MCF 10A (cell line): ENCODE results near the gene MED13. TPM values are rescaled to one million over a fixed set of nuclear protein-coding genes. Genes with fewer than 3 reads are reported as not detected.

Source experiments
- BruUV-seq: library from RNA; stranded (reverse); fragments of 400-500 nt; replicated peaks from 2 replicates; lab custom pipeline; 2021; lab: Mats Ljungman, UMichigan
- CTCF ChIA-PET: fragments of 300-600 bp; sonication (Branson Sonifier 250); formaldehyde crosslinking; extraction: SDS; loops from one replicate; lab custom pipeline; 2021; ENCODE audit warnings: antibody characterized with exemption, inconsistent platforms; lab: Yijun Ruan, JAX
- POLR2A ChIA-PET: fragments of 300-600, 350-650 bp; sonication (Branson Sonifier 250); formaldehyde crosslinking; extraction: SDS; loops from one replicate; lab custom pipeline; 2020; ENCODE audit warnings: antibody characterized with exemption, inconsistent platforms; lab: Yijun Ruan, JAX
- DNase-seq: peaks from one replicate; pipeline ENCODE4 v3.0.0-alpha.2; 2018; ENCODE audit not compliant: unreplicated experiment
- H3K27ac Mint-ChIP-seq: one replicate; pipeline ENCODE4 v1.8.0; 2022; ENCODE audit warnings: mild to moderate bottlenecking, low read depth, mixed read lengths; ENCODE audit not compliant: unreplicated experiment
- H3K27me3 Mint-ChIP-seq: one replicate; pipeline ENCODE4 v1.8.0; 2022; ENCODE audit warnings: mixed read lengths; ENCODE audit not compliant: insufficient read depth, unreplicated experiment
- H3K36me3 Mint-ChIP-seq: one replicate; pipeline ENCODE4 v1.8.0; 2022; ENCODE audit warnings: mild to moderate bottlenecking, moderate library complexity, mixed read lengths; ENCODE audit not compliant: insufficient read depth, unreplicated experiment
- H3K4me1 Mint-ChIP-seq: one replicate; pipeline ENCODE4 v1.8.0; 2022; ENCODE audit warnings: mixed read lengths; ENCODE audit not compliant: insufficient read depth, unreplicated experiment
- H3K4me3 Mint-ChIP-seq: one replicate; pipeline ENCODE4 v1.8.0; 2022; ENCODE audit warnings: mild to moderate bottlenecking, moderate library complexity, mixed read lengths; ENCODE audit not compliant: unreplicated experiment
- H3K9me3 Mint-ChIP-seq: one replicate; pipeline ENCODE4 v1.8.0; 2022; ENCODE audit warnings: mixed read lengths; ENCODE audit not compliant: unreplicated experiment
- intact Hi-C: fragments of 100-400 bp; cut with micrococcal nuclease; formaldehyde crosslinking; loops from 2 replicates; pipeline ENCODE4 v1.14.1; 2022
- total RNA-seq: library from RNA; stranded (reverse); gene quantifications from 2 replicates; pipeline ENCODE4 v1.2.3, GENCODE V29; 2022
- TF ChIP-seq, protein P1 (sequence below): fragments of 200-600 bp; IDR thresholded peaks from one replicate; pipeline ENCODE4 v1.8.0; 2022; ENCODE audit warnings: antibody characterized with exemption, mild to moderate bottlenecking; ENCODE audit not compliant: unreplicated experiment

The MED13 gene
- total RNA-seq, 1 experiment from 2014 or later: 58.7 TPM

- H3K4me3 Mint-ChIP-seq: no peak overlapping the region
- TF ChIP-seq, protein P1, sequence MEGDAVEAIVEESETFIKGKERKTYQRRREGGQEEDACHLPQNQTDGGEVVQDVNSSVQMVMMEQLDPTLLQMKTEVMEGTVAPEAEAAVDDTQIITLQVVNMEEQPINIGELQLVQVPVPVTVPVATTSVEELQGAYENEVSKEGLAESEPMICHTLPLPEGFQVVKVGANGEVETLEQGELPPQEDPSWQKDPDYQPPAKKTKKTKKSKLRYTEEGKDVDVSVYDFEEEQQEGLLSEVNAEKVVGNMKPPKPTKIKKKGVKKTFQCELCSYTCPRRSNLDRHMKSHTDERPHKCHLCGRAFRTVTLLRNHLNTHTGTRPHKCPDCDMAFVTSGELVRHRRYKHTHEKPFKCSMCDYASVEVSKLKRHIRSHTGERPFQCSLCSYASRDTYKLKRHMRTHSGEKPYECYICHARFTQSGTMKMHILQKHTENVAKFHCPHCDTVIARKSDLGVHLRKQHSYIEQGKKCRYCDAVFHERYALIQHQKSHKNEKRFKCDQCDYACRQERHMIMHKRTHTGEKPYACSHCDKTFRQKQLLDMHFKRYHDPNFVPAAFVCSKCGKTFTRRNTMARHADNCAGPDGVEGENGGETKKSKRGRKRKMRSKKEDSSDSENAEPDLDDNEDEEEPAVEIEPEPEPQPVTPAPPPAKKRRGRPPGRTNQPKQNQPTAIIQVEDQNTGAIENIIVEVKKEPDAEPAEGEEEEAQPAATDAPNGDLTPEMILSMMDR: no peak
- no peak overlapping the region for H3K27ac Mint-ChIP-seq
- H3K4me1 Mint-ChIP-seq: no peaks in the 10 kb centered on the region
- H3K9me3 Mint-ChIP-seq: no peaks in the 10 kb centered on the region
- intact Hi-C loops: loop anchor here (10.0 kb wide), 1 partner anchor 235 kb away; the partner anchor contains the start of gene BRIP1
- ChIA-PET POLR2A (no interaction called here), CTCF (no interaction called here)
- no peak for DNase-seq
- no peaks in the 10 kb centered on the region for H3K27me3 Mint-ChIP-seq
- no peaks in the 10 kb centered on the region for H3K36me3 Mint-ChIP-seq
- no TSS peak for BruUV-seq
Measured at GRCh38 chr17:62099532-62099931, 34.5 kb upstream of the MED13 start.

DNA sequence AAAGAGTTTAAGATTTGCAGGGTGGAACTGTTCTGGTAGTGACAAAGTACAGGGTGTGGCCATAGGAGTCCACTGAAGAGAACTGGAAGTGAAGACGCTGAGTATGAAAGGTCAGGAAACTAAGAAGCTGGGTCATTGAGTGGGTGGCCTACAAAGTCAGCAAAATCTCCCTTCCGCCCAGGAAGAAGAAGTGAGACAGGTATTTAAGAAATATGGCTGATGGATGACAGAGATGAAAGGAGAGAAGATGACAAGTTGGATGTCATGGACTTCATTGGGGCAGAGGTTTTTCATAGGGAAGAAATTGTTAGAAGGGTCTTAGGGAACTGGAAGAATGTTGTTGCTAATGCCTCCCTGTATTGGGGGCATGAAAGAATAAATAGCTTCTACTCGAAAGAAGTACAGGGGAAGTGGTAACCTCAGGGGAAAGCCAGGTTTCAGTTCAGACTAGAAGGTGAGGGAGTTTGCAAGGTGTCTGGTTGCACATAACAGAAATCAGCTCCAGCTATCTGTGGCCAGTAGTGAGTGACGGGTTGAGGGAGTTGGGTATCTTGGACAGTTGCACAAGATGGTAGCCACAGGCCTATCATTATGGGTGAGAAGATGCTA, 33.6 kb upstream of the MED13 start:
- ChIA-PET POLR2A (interaction anchor here (0.9 kb wide), 1 partner anchor 33 kb away, joined by 3 read pairs; no protein-coding TSS in a partner anchor), CTCF (interaction anchor here (0.7 kb wide), 1 partner anchor 11 kb away, joined by 3 read pairs; no protein-coding TSS in a partner anchor)
- Mint-ChIP-seq H3K27me3 (no peaks in the 10 kb centered on the region), H3K36me3 (no peaks in the 10 kb centered on the region), H3K4me1 (peaks cover 7% of the 10 kb centered on the region), H3K27ac (no peak overlapping the region), H3K9me3 (no peaks in the 10 kb centered on the region), H3K4me3 (no peak overlapping the region)
- no TSS peak for BruUV-seq
- TF ChIP-seq, protein P1: no peak
- no peak for DNase-seq
- intact Hi-C loops: loop anchor here (10.0 kb wide), 1 partner anchor 234 kb away; the partner anchor contains the start of gene BRIP1

DNA sequence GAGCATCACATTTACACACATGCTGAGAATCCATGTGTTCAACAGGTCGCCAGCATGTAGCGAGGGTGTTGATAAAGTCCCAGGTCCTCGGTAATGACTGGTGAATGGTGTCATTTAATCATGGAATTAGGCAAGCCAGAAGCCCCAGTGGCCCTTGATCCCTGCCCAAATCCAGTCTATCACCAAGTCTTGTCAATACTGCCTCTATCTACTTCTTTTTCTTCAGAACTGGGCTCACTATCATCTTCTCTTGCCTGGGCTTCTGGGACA, 31.3 kb upstream of the MED13 start:
- TF ChIP-seq, protein P1: no peak
- Mint-ChIP-seq H3K36me3 (no peaks in the 10 kb centered on the region), H3K4me1 (peaks cover 13% of the 10 kb centered on the region), H3K27ac (no peak overlapping the region), H3K9me3 (no peaks in the 10 kb centered on the region), H3K4me3 (no peak overlapping the region), H3K27me3 (no peaks in the 10 kb centered on the region)
- intact Hi-C loops: loop anchor here (10.0 kb wide), 1 partner anchor 232 kb away; the partner anchor contains the start of gene BRIP1
- POLR2A ChIA-PET: no interaction called here
- CTCF ChIA-PET: interaction anchor here (1.1 kb wide), 1 partner anchor 13 kb away, joined by 3 read pairs; no protein-coding TSS in a partner anchor
- DNase-seq: no peak
- BruUV-seq: no TSS peak

DNA sequence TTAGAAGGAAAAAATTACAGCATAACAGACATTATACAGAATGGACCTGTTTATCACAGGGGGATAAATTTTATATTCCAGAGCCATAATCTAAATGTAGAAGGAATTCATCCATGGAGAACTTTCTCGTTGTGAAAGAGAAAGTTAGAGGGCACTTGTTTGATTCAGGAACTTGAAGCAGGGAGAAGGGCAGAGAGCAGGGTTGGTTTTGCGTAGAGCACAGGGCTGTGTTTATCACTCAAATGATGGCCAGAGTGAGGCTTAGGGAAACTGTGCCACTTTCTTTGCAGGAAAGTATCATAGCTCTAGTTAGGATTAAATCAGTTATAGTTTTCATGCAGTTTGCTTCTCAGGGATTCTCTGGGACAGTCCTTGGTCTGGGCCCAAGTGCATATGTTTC, 29.1 kb upstream of the MED13 start:
- CTCF ChIA-PET: interaction anchor here (0.6 to 0.9 kb wide), 2 partner anchors 31 to 96 kb away, joined by 3 to 4 read pairs; no protein-coding TSS in a partner anchor
- Mint-ChIP-seq H3K36me3 (no peaks in the 10 kb centered on the region), H3K27me3 (no peaks in the 10 kb centered on the region), H3K4me1 (peaks cover 13% of the 10 kb centered on the region), H3K4me3 (no peak overlapping the region), H3K9me3 (no peaks in the 10 kb centered on the region), H3K27ac (no peak overlapping the region)
- BruUV-seq: no TSS peak
- peak; percentile 20 for DNase-seq
- intact Hi-C loops: loop anchor here (10.0 kb wide), 1 partner anchor 229 kb away; the partner anchor contains the start of gene BRIP1
- POLR2A ChIA-PET: interaction anchor here (0.6 to 2.7 kb wide), 6 partner anchors 11 to 68 kb away, joined by 3 to 9 read pairs (median 3); no protein-coding TSS in a partner anchor
- TF ChIP-seq, protein P1: no peak
